Suprapubic skin (tissue), 4 donors: Measurements from ENCODE around the gene RERE. TPM values are rescaled to one million over a fixed set of nuclear protein-coding genes. Genes with fewer than 3 reads are reported as not detected.
"Not testable (repeated sequence)": the region's sequence is repeated elsewhere in the genome, so short reads cannot be mapped to it uniquely, and the experiment has no call there.

Source experiments
- DNase-seq, 2 donors: peaks; one replicate each; pipeline ENCODE4 v3.0.0-alpha.2; 2019; ENCODE audit warnings: low spot score in 2 of 2
- H3K27ac ChIP-seq: fragments of 200-600 bp; sonication (generic); one replicate; pipeline ENCODE4 v1.5.1; 2019
- H3K27me3 ChIP-seq: fragments of 200-600 bp; sonication (generic); one replicate; pipeline ENCODE4 v1.5.1; 2019
- H3K36me3 ChIP-seq: fragments of 200-600 bp; sonication (generic); one replicate; pipeline ENCODE4 v1.5.1; 2019
- H3K4me1 ChIP-seq: fragments of 200-600 bp; sonication (generic); one replicate; pipeline ENCODE4 v1.5.1; 2019
- H3K4me3 ChIP-seq: fragments of 200-600 bp; sonication (generic); one replicate; pipeline ENCODE4 v1.5.1; 2019; ENCODE audit warnings: mild to moderate bottlenecking
- H3K9me3 ChIP-seq: fragments of 200-600 bp; sonication (generic); one replicate; pipeline ENCODE4 v1.5.1; 2019
- EP300 ChIP-seq: sonication (generic); formaldehyde crosslinking; IDR thresholded peaks from one replicate; pipeline ENCODE4 v1.6.1; 2017; ENCODE audit warnings: antibody characterized with exemption
- POLR2A ChIP-seq, 2 donors: fragments of 450-650 bp; IDR thresholded peaks; one replicate each; pipeline ENCODE4 v1.6.1; 2017; ENCODE audit warnings: antibody characterized with exemption in 2 of 2, mild to moderate bottlenecking in 2 of 2, moderate library complexity in 2 of 2
- POLR2AphosphoS5 ChIP-seq, 3 donors: sonication (generic); formaldehyde crosslinking; IDR thresholded peaks; one replicate each; pipeline ENCODE4 v1.6.1; 2017; ENCODE audit warnings: antibody characterized with exemption in 3 of 3
- WGBS: methylation state at CpG from one replicate; pipeline ENCODE4 v1.1.5; 2018; 5-methylcytosine and 5-hydroxymethylcytosine counted together
- total RNA-seq, 4 donors: library from RNA; depleted of rRNA; stranded (reverse); fragments of >200 nt; gene quantifications; one replicate each; pipeline ENCODE4 v1.1.0, GENCODE V29; 2016
- TF ChIP-seq, protein P1 (sequence below), 2 donors: fragments of 200-600 bp in 1 of 2; fragments of 450-650 bp in 1 of 2; sonication (generic) in 1 of 2; IDR thresholded peaks; one replicate each; pipeline ENCODE4 v1.5.1; 2016 to 2019; ENCODE audit warnings: antibody characterized with exemption in 2 of 2, mild to moderate bottlenecking in 1 of 2, moderate library complexity in 1 of 2

RERE gene
- total RNA-seq, 4 donors from 2014 or later: 43.4 to 113 (median 83.3) TPM

DNA sequence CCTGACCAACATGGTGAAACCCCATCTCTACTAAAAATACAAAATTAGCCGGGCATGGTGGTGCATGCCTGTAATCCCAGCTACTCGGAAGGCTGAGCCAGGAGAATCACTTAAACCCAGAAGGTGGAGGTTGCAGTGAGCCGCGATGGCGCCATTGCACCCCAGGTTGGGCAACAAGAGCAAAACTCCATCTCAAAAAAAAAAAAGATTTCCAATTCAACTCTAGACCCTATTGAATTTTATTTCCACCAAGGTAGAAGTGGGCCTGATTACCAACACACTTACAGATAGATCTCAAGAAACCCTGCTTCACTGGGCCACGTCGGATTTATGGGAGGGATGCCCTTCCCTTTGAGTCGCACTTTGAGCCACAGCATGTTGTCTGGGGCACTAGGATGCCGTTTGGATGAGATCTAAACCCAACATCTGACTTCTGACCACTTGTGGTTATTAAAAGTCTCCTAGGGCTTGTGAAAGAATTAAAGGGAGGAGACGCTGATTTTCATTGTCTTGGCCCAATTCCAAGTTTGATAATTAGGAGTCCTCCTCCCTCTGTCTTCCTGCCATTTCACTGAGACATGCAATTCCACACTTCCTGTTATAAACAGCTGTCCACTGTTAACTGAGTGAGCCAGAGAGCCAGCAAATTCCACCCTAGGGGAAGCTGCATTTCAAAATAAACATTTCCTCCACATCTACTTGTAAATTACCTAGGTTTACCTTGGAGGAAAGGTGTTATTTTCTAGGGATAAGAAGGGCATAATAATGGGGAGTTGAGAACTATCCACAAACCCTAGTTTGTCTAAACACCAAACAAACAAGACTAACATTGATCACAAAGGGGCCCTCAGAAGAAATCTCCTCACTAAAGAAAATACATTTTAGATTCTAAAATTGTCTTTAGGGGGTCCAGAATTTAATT lies 5.2 kb upstream of the RERE start:
- DNase-seq: peak in 1 of 2 donors; percentile 63
- H3K36me3 ChIP-seq: no peaks in the 10 kb centered on the region
- no peak overlapping the region for H3K4me3 ChIP-seq
- TF ChIP-seq EP300 (no peak), POLR2AphosphoS5 (IDR thresholded peaks at IDR 0.05) (peak in 2 of 3 donors; percentile 22 to 26), POLR2A (IDR thresholded peaks at IDR 0.05) (no peak)
- TF ChIP-seq, protein P1, sequence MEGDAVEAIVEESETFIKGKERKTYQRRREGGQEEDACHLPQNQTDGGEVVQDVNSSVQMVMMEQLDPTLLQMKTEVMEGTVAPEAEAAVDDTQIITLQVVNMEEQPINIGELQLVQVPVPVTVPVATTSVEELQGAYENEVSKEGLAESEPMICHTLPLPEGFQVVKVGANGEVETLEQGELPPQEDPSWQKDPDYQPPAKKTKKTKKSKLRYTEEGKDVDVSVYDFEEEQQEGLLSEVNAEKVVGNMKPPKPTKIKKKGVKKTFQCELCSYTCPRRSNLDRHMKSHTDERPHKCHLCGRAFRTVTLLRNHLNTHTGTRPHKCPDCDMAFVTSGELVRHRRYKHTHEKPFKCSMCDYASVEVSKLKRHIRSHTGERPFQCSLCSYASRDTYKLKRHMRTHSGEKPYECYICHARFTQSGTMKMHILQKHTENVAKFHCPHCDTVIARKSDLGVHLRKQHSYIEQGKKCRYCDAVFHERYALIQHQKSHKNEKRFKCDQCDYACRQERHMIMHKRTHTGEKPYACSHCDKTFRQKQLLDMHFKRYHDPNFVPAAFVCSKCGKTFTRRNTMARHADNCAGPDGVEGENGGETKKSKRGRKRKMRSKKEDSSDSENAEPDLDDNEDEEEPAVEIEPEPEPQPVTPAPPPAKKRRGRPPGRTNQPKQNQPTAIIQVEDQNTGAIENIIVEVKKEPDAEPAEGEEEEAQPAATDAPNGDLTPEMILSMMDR (IDR thresholded peaks at IDR 0.05): no peak
- no peaks in the 10 kb centered on the region for H3K27me3 ChIP-seq
- H3K4me1 ChIP-seq: peaks cover 30% of the 10 kb centered on the region
- peak overlapping the region; percentile 52 for H3K27ac ChIP-seq
- H3K9me3 ChIP-seq: no peaks in the 10 kb centered on the region
- 41% methylated on average over 10 of the region's 10 CpGs for WGBS

DNA sequence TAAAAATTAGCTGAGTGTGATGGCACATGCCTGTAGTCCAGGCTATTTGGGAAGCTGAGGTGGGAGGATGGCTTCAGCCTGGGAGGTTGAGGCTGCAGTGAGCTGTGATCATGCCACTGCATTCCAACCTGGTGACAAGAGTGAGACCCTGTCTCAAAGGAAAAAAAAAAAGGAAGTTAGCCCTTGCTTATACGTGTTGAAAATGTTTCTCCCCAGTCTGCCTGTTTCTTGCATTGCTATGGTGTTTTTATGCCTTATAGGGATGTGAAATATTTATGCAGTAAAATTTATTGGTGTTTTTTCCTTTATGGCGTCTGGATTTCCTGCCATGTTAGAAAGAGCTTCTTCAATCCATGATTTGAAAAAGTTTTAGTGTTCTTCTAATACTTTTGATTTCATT lies 3.6 kb upstream of the RERE start:
- Histone ChIP-seq H3K27ac (no peak overlapping the region), H3K27me3 (no peaks in the 10 kb centered on the region), H3K9me3 (no peaks in the 10 kb centered on the region), H3K4me1 (peaks cover 39% of the 10 kb centered on the region), H3K36me3 (no peaks in the 10 kb centered on the region), H3K4me3 (no peak overlapping the region)
- WGBS: 63% methylated on average over 2 of the region's 2 CpGs
- TF ChIP-seq POLR2AphosphoS5 (IDR thresholded peaks at IDR 0.05): no peak
- TF ChIP-seq, protein P1 (IDR thresholded peaks at IDR 0.05): no peak
- TF ChIP-seq POLR2A (IDR thresholded peaks at IDR 0.05): no peak
- TF ChIP-seq EP300: no peak
- DNase-seq: no peak

DNA sequence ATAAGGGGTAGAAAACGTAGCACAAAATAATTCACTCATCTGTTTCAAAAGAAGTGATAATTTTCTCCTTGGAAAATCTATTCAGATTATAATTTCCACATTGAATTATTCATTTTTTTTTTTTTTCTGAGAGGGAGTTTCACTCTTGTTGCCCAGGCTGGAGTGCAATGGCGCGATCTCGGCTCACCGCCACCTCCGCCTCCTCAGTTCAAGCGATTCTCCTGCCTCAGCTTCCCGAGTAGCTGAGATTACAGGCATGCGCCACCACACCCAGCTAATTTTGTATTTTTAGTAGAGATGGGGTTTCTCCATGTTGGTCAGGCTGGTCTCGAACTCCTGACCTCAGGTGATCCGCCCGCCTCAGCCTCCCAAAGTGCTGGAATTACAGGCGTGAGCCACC lies 1.3 kb upstream of the RERE start:
- H3K9me3 ChIP-seq, H3K27me3 ChIP-seq, H3K36me3 ChIP-seq: not testable (repeated sequence)
- H3K4me1 ChIP-seq: peaks cover 56% of the 10 kb centered on the region
- H3K27ac ChIP-seq: peak overlapping the region; percentile 99
- peak in 1 of 2 donors; percentile 42 for DNase-seq
- H3K4me3 ChIP-seq: peak overlapping the region; percentile 80
- WGBS: 87% methylated on average over 13 of the region's 13 CpGs

DNA sequence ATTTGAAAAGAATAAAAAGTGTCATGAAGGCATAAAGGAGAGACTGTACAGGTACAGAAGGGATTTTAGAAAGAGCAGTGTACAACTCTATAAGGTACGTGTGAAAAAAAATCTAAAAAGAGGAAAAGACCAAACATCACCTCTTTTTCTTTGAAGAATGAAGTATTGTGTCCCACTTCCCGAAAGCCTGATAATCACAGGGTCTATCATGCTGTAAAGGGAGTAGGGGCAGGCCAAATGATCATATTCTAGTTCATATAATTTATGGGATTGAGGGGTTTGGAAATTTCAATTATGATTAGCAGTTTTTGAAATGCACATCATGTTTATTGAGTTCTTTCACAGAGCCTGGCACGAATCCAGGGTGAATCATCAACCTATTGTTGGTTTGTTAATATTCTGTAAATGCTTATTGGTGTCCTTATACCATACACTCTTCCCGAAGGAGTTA lies 910 bp upstream of the RERE start:
- H3K4me3 ChIP-seq: peak overlapping the region; percentile 80
- no peaks in the 10 kb centered on the region for H3K36me3 ChIP-seq
- H3K27me3 ChIP-seq: no peaks in the 10 kb centered on the region
- no peaks in the 10 kb centered on the region for H3K9me3 ChIP-seq
- TF ChIP-seq EP300 (no peak), POLR2AphosphoS5 (IDR thresholded peaks at IDR 0.05) (no peak), POLR2A (IDR thresholded peaks at IDR 0.05) (no peak)
- TF ChIP-seq, protein P1 (IDR thresholded peaks at IDR 0.05): no peak
- DNase-seq: peak in 1 of 2 donors; percentile 87
- peak overlapping the region; percentile 99 for H3K27ac ChIP-seq
- peaks cover 52% of the 10 kb centered on the region for H3K4me1 ChIP-seq
- WGBS: 12% methylated on average over 3 of the region's 4 CpGs

DNA sequence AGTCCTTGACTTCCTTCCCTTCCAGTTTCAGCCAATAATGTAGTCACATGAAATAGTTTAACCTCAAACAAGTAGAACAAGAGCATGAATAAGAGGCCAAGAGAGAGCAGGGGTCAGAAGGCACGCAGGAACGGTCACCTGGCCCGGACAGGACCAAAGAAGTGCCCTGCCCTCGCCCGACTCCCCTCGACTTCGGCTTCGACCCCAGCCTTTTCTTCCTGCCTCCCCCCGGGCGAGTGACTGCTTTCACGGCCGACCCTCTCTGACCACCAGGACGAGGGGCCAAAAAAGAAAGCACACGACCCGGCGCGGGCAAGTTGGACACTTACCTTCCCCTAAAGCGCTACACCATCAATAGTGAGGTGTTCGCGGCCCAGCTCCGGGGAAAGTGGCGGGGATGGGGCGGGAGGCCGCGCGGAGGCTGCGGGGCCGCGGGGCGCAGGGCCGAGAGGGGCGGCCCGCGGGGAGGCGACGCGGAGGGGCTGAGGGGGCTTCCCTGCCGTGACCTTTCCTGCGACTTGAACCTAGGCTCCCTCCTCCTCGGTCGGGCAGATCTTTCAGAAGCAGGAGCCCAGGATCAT lies 519 bp downstream of the RERE start:
- no peaks in the 10 kb centered on the region for H3K36me3 ChIP-seq
- peak overlapping the region; percentile 80 for H3K4me3 ChIP-seq
- H3K9me3 ChIP-seq: no peaks in the 10 kb centered on the region
- WGBS: under 1% methylated on average over 34 of the region's 41 CpGs
- TF ChIP-seq POLR2AphosphoS5 (IDR thresholded peaks at IDR 0.05) (no peak), POLR2A (IDR thresholded peaks at IDR 0.05) (no peak), EP300 (no peak)
- TF ChIP-seq, protein P1 (IDR thresholded peaks at IDR 0.05): no peak
- peaks cover 45% of the 10 kb centered on the region for H3K4me1 ChIP-seq
- H3K27me3 ChIP-seq: no peaks in the 10 kb centered on the region
- peak overlapping the region; percentile 99 for H3K27ac ChIP-seq
- DNase-seq: peak in 1 of 2 donors; percentile 72
